K562 (cell line): ENCODE data around the gene CMPK1. TPM values are rescaled to one million over a fixed set of nuclear protein-coding genes. Genes with fewer than 3 reads are reported as not detected.

Experiments
- E2F6 ChIP-seq, 2 experiments: IDR thresholded peaks; 2 replicates each; pipeline ENCODE4 v1.6.1; 2011; ENCODE audit warnings: borderline replicate concordance in 1 of 2, control low read depth in 1 of 2, low read depth in 1 of 2, low read length in 1 of 2, mild to moderate bottlenecking in 1 of 2, mixed read lengths in 1 of 2, moderate library complexity in 1 of 2; ENCODE audit not compliant: insufficient read depth in 1 of 2, insufficient read length in 1 of 2, poor library complexity in 1 of 2, severe bottlenecking in 1 of 2; ENCODE audit errors: extremely low read depth in 1 of 2
- GTF2E2 ChIP-seq: fragments of 200-800 bp; sonication (Bioruptor generic); IDR thresholded peaks from 2 replicates; pipeline ENCODE4 v1.6.1; 2016; ENCODE audit warnings: missing genetic modification characterization, missing compliant biosample characterization
- HDAC2 ChIP-seq: fragments of 450-650 bp; IDR thresholded peaks from 2 replicates; pipeline ENCODE4 v1.6.1; 2016; ENCODE audit warnings: mild to moderate bottlenecking
- HDAC6 ChIP-seq: IDR thresholded peaks from 2 replicates; pipeline ENCODE4 v1.6.1; 2012; ENCODE audit warnings: low read depth, mild to moderate bottlenecking, control low read depth, inconsistent platforms, low read length, moderate library complexity
- HES1 ChIP-seq: fragments of 450-650 bp; IDR thresholded peaks from 2 replicates; pipeline ENCODE4 v1.6.1; 2016; ENCODE audit warnings: low read depth, mild to moderate bottlenecking, moderate library complexity
- MAFK ChIP-seq: IDR thresholded peaks from 2 replicates; pipeline ENCODE4 v1.6.1; 2011; ENCODE audit warnings: low read length, improper control_type of control experiment
- NCOR1 ChIP-seq: fragments of 450-650 bp; IDR thresholded peaks from 2 replicates; pipeline ENCODE4 v1.6.1; 2016; ENCODE audit warnings: mild to moderate bottlenecking, moderate library complexity
- NFATC3 ChIP-seq: fragments of 450-650 bp; IDR thresholded peaks from 2 replicates; pipeline ENCODE4 v1.6.1; 2017; ENCODE audit warnings: mild to moderate bottlenecking
- NR2C1 ChIP-seq, 2 experiments: fragments of 450-650 bp; IDR thresholded peaks; 2 replicates each; pipeline ENCODE4 v1.6.1; 2017; ENCODE audit warnings: mild to moderate bottlenecking in 2 of 2, antibody characterized with exemption in 1 of 2, inconsistent platforms in 1 of 2, missing compliant biosample characterization in 1 of 2, missing genetic modification characterization in 1 of 2
- NR2C2 ChIP-seq, 2 experiments: fragments of 200-800 bp in 1 of 2; sonication (Bioruptor generic) in 1 of 2; sonication (generic) in 1 of 2; formaldehyde crosslinking in 1 of 2; IDR thresholded peaks; 2 replicates each; pipeline versions ENCODE4 v1.6.1 to v1.8.0; 2016 to 2022; ENCODE audit warnings: mild to moderate bottlenecking in 1 of 2, missing compliant biosample characterization in 1 of 2, missing genetic modification characterization in 1 of 2, missing genetic modification reagents in 1 of 2
- PREB ChIP-seq: sonication (generic); formaldehyde crosslinking; IDR thresholded peaks from 2 replicates; pipeline ENCODE4 v1.8.1; 2023; ENCODE audit warnings: mild to moderate bottlenecking, missing genetic modification reagents
- RCOR1 ChIP-seq, 2 experiments: IDR thresholded peaks; 2 replicates each; pipeline ENCODE4 v1.6.1; 2012; ENCODE audit warnings: low read depth in 2 of 2, low read length in 2 of 2, borderline replicate concordance in 1 of 2, improper control_type of control experiment in 1 of 2
- TAF9B ChIP-seq: fragments of 450-650 bp; IDR thresholded peaks from 2 replicates; pipeline ENCODE4 v1.6.1; 2018; ENCODE audit warnings: mild to moderate bottlenecking; ENCODE audit not compliant: partially characterized antibody
- USF1 ChIP-seq: sonication (generic); formaldehyde crosslinking; IDR thresholded peaks from 2 replicates; pipeline ENCODE4 v1.9.0; 2022; ENCODE audit warnings: mild to moderate bottlenecking, missing genetic modification reagents
- YY1 ChIP-seq, 3 experiments: IDR thresholded peaks; 2 replicates each; pipeline ENCODE4 v1.6.1; 2011; ENCODE audit warnings: low read length in 2 of 3, mild to moderate bottlenecking in 2 of 3, moderate library complexity in 2 of 3, borderline replicate concordance in 1 of 3, control low read depth in 1 of 3, low read depth in 1 of 3; ENCODE audit not compliant: insufficient read depth in 3 of 3, insufficient replicate concordance in 2 of 3, control insufficient read depth in 1 of 3, insufficient read length in 1 of 3; ENCODE audit errors: extremely low read depth in 1 of 3
- ZFP1 ChIP-seq: fragments of 450-650 bp; formaldehyde crosslinking; IDR thresholded peaks from 2 replicates; pipeline ENCODE4 v1.4.0; 2020; ENCODE audit warnings: mild to moderate bottlenecking, mixed read lengths
- ZKSCAN8 ChIP-seq: fragments of 200-800 bp; sonication (Bioruptor generic); IDR thresholded peaks from 2 replicates; pipeline ENCODE4 v1.6.1; 2016; ENCODE audit warnings: missing genetic modification characterization, missing compliant biosample characterization
- ZNF212 ChIP-seq: fragments of 450-650 bp; formaldehyde crosslinking; IDR thresholded peaks from 2 replicates; pipeline ENCODE4 v1.4.0; 2020; ENCODE audit warnings: mild to moderate bottlenecking
- ZNF263 ChIP-seq: sonication (generic); formaldehyde crosslinking; IDR thresholded peaks from 2 replicates; pipeline ENCODE4 v1.8.0; 2022; ENCODE audit warnings: mild to moderate bottlenecking, missing genetic modification reagents, borderline replicate concordance
- ZNF280A ChIP-seq: fragments of 450-650 bp; IDR thresholded peaks from 2 replicates; pipeline ENCODE4 v1.6.1; 2018; ENCODE audit warnings: mild to moderate bottlenecking, low read depth; ENCODE audit not compliant: partially characterized antibody
- polyA plus RNA-seq, 8 experiments: library from polyadenylated mRNA; depleted of rRNA in 4 of 8; stranded (reverse) in 5 of 8; unstranded in 3 of 8; fragments of >200 nt; fragmentation: Nextera tagmentation in 2 of 8; fragmentation: Illumina TruSeq in 1 of 8; extraction: Ambion mirVana in 2 of 8; extraction: Trizol in 1 of 8; gene quantifications; 2 replicates each; pipeline versions ENCODE4 v1.2.1 to v1.2.3, GENCODE V29; 2011 to 2014; ENCODE audit warnings: inconsistent platforms in 1 of 8, missing spikeins in 1 of 8
- total RNA-seq, 7 experiments: library from RNA; depleted of rRNA in 6 of 7; stranded (reverse); fragments of >200 nt in 6 of 7; fragmentation: Illumina TruSeq in 2 of 7; extraction: Trizol in 2 of 7; gene quantifications; 2 replicates each; pipeline versions ENCODE4 v1.2.1 to v1.2.3, GENCODE V29; 2011 to 2021; ENCODE audit warnings: low replicate concordance in 1 of 7

CMPK1 gene
- total and polyA plus RNA-seq, 9 of the 15 experiments (the other 6 are each of a cell fraction or from before 2014, with no cell fraction given) = 54.5 to 197 (median 116) TPM

- TF ChIP-seq USF1 (CRISPR knock-in tag) (0 out of 2 replicates have a peak, but pooled peaks have one; percentile 4), RCOR1 (IDR thresholded peaks at IDR 0.05; ENCODE audit: borderline replicate concordance in 1 of 2, low read depth in 2 of 2, low read length in 2 of 2) (peak in 1 of 2 experiments; percentile 9; a peak in 1 of 4 replicates), HES1 (0 out of 2 replicates have a peak, but pooled peaks have one; percentile 38), PREB (CRISPR knock-in tag) (no peak), NR2C1 (IDR thresholded peaks at IDR 0.05) (peak; percentile 87), NR2C1 (tag; IDR thresholded peaks at IDR 0.05) (peak; percentile 89), E2F6 (IDR thresholded peaks at IDR 0.05; ENCODE audit: borderline replicate concordance in 1 of 2, extremely low read depth in 1 of 2, insufficient read depth in 1 of 2, insufficient read length in 1 of 2, low read depth in 1 of 2, low read length in 1 of 2, poor library complexity in 1 of 2, severe bottlenecking in 1 of 2) (no peak), NFATC3 (0 out of 2 replicates have a peak, but pooled peaks have one; percentile 76), ZKSCAN8 (CRISPR knock-in tag) (no peak), GTF2E2 (tag) (peak; percentile 91), ZNF263 (CRISPR knock-in tag) (no peak), ZNF280A (peak; percentile 10), MAFK (peak; percentile 31; the same call in 1 of the 2 replicates), HDAC6 (no peak), ZNF212 (CRISPR knock-in tag) (0 out of 2 replicates have a peak, but pooled peaks have one; percentile 52), HDAC2 (peak; percentile 8; the same call in 1 of the 2 replicates), NCOR1 (0 out of 2 replicates have a peak, but pooled peaks have one; percentile 24), ZFP1 (CRISPR knock-in tag) (no peak), TAF9B (peak; percentile 46), NR2C2 (CRISPR knock-in tag; IDR thresholded peaks at IDR 0.05) (no peak), NR2C2 (tag; IDR thresholded peaks at IDR 0.05) (peak; percentile 96), YY1 (IDR thresholded peaks at IDR 0.05; ENCODE audit: borderline replicate concordance in 1 of 3, control insufficient read depth in 1 of 3, extremely low read depth in 1 of 3, insufficient read depth in 3 of 3, insufficient read length in 1 of 3, insufficient replicate concordance in 2 of 3, low read depth in 1 of 3, low read length in 2 of 3) (peak in 1 of 3 experiments; percentile 46)
These were observed 1.3 kb downstream of the CMPK1 start (continued) for GRCh38 chr1:47334765-47335435.
